ENCODE measurements around the gene KIFC3. TPM values are rescaled to one million over a fixed set of nuclear protein-coding genes. Genes with fewer than 3 reads are reported as not detected.
A peak's percentile ranks its signal among the peaks of the same experiment; 100 is the strongest.

The KIFC3 gene
- total RNA-seq, 1 donor: 40.5 TPM

- Histone ChIP-seq H3K36me3 (ENCODE audit: insufficient read depth, low read length) (peaks cover 7% of the 10 kb centered on the region), H4K20me1 (ENCODE audit: insufficient read depth, low read length) (peaks cover 6% of the 10 kb centered on the region), H3K4me1 (ENCODE audit: insufficient read depth, low read length) (no peaks in the 10 kb centered on the region), H3K27me3 (ENCODE audit: insufficient read depth, low read length) (no peaks in the 10 kb centered on the region), H3K4me3 (ENCODE audit: insufficient read depth, low read length) (no peak overlapping the region), H3K4me2 (ENCODE audit: insufficient read depth, low read length) (no peak overlapping the region), H3K9me3 (ENCODE audit: low read depth, low read length) (no peaks in the 10 kb centered on the region), H3K79me2 (ENCODE audit: insufficient read depth, low read length) (no peaks in the 10 kb centered on the region), H3K27ac (ENCODE audit: low read depth, low read length) (no peak overlapping the region), H2AFZ (ENCODE audit: low read length) (no peak overlapping the region)
- peak; percentile 81 for DNase-seq (ENCODE audit: insufficient read length, low spot score, missing footprints)
- no peak for TF ChIP-seq CTCF (IDR thresholded peaks at IDR 0.05; ENCODE audit: extremely low read depth, low read depth, low read length)
Observed at GRCh38 chr16:57754354-57755060, 47.8 kb downstream of the KIFC3 start.

GRCh38 chr16:57753448-57754353, 48.6 kb downstream of the KIFC3 start:
- no peaks in the 10 kb centered on the region for H3K27me3 ChIP-seq (ENCODE audit: insufficient read depth, low read length)
- TF ChIP-seq CTCF (IDR thresholded peaks at IDR 0.05; ENCODE audit: extremely low read depth, low read depth, low read length): no peak
- no peak overlapping the region for H3K27ac ChIP-seq (ENCODE audit: low read depth, low read length)
- H3K9me3 ChIP-seq (ENCODE audit: low read depth, low read length): no peaks in the 10 kb centered on the region
- H3K4me2 ChIP-seq (ENCODE audit: insufficient read depth, low read length): no peak overlapping the region
- no peak overlapping the region for H2AFZ ChIP-seq (ENCODE audit: low read length)
- peaks cover 6% of the 10 kb centered on the region for H4K20me1 ChIP-seq (ENCODE audit: insufficient read depth, low read length)
- DNase-seq (ENCODE audit: insufficient read length, low spot score, missing footprints): peak; percentile 85
- no peaks in the 10 kb centered on the region for H3K79me2 ChIP-seq (ENCODE audit: insufficient read depth, low read length)
- H3K4me3 ChIP-seq (ENCODE audit: insufficient read depth, low read length): no peak overlapping the region
- H3K36me3 ChIP-seq (ENCODE audit: insufficient read depth, low read length): peaks cover 7% of the 10 kb centered on the region
- H3K4me1 ChIP-seq (ENCODE audit: insufficient read depth, low read length): no peaks in the 10 kb centered on the region

GRCh38 chr16:57752581-57753447, 49.5 kb downstream of the KIFC3 start:
- Histone ChIP-seq H3K27ac (ENCODE audit: low read depth, low read length) (no peak overlapping the region), H2AFZ (ENCODE audit: low read length) (no peak overlapping the region), H3K4me2 (ENCODE audit: insufficient read depth, low read length) (no peak overlapping the region), H4K20me1 (ENCODE audit: insufficient read depth, low read length) (peaks cover 6% of the 10 kb centered on the region), H3K27me3 (ENCODE audit: insufficient read depth, low read length) (no peaks in the 10 kb centered on the region), H3K36me3 (ENCODE audit: insufficient read depth, low read length) (peaks cover 7% of the 10 kb centered on the region), H3K4me1 (ENCODE audit: insufficient read depth, low read length) (no peaks in the 10 kb centered on the region), H3K79me2 (ENCODE audit: insufficient read depth, low read length) (no peaks in the 10 kb centered on the region), H3K9me3 (ENCODE audit: low read depth, low read length) (no peaks in the 10 kb centered on the region), H3K4me3 (ENCODE audit: insufficient read depth, low read length) (no peak overlapping the region)
- TF ChIP-seq CTCF (IDR thresholded peaks at IDR 0.05; ENCODE audit: extremely low read depth, low read depth, low read length): no peak
- DNase-seq (ENCODE audit: insufficient read length, low spot score, missing footprints): no peak

All from osteoblast (primary cell).